Omental fat pad (tissue), 4 donors: ENCODE measurements around the gene FUOM. TPM values are rescaled to one million over a fixed set of nuclear protein-coding genes. Genes with fewer than 3 reads are reported as not detected.

Source experiments
- ATAC-seq: fragments of 150-250 bp; one replicate; pipeline ENCODE4 v1.9.1; 2016; ENCODE audit warnings: mild to moderate bottlenecking, moderate library complexity; ENCODE audit not compliant: low FRiP score
- DNase-seq: peaks from one replicate; pipeline ENCODE4 v3.0.0-alpha.2; 2019; ENCODE audit warnings: low spot score
- total RNA-seq, 4 donors: library from RNA; depleted of rRNA; stranded (reverse); fragments of >200 nt; gene quantifications; one replicate each; pipeline ENCODE4 v1.1.0, GENCODE V29; 2016
- TF ChIP-seq, protein P1 (sequence below), 3 donors: fragments of 450-650 bp; IDR thresholded peaks; one replicate each; pipeline ENCODE4 v1.5.1; 2016 to 2017; ENCODE audit warnings: antibody characterized with exemption in 3 of 3, mild to moderate bottlenecking in 3 of 3, moderate library complexity in 2 of 3

Gene FUOM
- total RNA-seq, 4 donors from 2014 or later, result 20.6 to 34.3 (median 24.1) TPM

DNA sequence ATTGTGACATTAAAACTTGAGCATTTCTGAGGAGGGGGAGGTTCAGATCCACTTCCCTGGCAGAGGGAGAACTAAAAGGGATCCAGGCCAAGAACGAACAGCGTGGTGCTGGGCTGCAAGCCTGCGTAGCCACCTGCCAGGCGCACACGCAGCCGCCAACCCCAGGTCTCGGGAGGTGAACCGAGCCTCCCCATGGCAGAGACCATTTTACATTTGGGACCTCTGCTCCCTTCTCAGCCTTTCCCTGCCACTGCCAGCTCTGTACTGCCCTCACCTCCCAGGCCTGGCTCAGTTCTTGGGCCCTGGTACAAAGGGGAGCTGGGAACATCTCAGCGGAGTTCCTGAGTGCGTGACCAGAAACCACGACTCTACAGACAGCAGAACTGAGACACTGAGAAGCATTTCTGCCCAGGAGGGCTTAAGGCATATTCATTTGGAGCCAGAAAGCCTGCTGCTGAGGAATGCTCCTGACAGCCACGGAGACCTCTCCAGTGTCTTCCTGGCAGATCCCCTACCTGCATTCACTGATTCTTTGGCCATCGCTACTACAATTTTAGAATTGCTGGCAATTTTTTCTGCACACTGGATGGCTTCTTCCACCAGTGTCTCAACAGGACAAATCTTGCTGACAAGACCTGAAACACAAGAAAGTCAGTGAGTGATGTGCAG, 7.8 kb upstream of the FUOM start:
- DNase-seq (no peak), ATAC-seq (no peak)
- TF ChIP-seq, protein P1, sequence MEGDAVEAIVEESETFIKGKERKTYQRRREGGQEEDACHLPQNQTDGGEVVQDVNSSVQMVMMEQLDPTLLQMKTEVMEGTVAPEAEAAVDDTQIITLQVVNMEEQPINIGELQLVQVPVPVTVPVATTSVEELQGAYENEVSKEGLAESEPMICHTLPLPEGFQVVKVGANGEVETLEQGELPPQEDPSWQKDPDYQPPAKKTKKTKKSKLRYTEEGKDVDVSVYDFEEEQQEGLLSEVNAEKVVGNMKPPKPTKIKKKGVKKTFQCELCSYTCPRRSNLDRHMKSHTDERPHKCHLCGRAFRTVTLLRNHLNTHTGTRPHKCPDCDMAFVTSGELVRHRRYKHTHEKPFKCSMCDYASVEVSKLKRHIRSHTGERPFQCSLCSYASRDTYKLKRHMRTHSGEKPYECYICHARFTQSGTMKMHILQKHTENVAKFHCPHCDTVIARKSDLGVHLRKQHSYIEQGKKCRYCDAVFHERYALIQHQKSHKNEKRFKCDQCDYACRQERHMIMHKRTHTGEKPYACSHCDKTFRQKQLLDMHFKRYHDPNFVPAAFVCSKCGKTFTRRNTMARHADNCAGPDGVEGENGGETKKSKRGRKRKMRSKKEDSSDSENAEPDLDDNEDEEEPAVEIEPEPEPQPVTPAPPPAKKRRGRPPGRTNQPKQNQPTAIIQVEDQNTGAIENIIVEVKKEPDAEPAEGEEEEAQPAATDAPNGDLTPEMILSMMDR (IDR thresholded peaks at IDR 0.05), result no peak

DNA sequence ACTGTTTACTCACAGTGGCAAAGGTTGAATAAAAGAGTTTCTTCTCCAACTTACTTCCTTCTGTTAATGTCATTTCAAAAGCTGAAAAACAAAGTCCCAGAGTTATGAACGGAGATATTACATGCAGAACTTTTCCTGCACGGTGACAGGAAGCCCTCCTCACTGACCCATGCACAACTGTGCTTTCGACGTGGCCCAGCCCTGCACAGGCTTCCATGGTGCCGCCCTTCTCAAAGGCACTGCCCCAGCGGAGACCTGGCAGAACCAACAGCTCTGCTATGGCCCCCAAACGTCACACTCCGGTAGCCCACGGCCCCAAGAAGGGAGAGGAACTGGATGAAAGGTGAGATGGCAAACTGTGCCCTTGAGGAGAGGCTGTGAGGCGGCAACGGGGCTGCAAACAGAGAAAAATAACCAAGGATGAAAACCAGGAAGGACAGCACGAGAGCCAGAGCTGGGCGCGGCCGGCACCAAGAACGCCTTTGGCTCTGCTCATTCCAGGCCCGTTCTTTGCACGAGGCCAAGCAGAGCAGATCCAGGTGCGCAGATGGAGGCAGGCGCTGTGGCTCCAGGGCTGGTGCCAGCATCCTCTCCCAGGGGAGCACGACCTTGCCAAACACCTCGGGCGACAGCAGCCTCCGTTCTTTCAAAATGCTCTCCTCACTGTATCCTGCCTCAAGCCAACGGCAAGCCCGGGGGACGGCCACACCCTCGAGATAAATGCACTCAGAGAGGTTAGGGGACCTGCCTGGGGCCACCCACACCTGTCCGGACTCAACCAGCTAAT, 7.0 kb upstream of the FUOM start:
- TF ChIP-seq, protein P1 (IDR thresholded peaks at IDR 0.05), result no peak
- no peak for DNase-seq
- no peak for ATAC-seq

DNA sequence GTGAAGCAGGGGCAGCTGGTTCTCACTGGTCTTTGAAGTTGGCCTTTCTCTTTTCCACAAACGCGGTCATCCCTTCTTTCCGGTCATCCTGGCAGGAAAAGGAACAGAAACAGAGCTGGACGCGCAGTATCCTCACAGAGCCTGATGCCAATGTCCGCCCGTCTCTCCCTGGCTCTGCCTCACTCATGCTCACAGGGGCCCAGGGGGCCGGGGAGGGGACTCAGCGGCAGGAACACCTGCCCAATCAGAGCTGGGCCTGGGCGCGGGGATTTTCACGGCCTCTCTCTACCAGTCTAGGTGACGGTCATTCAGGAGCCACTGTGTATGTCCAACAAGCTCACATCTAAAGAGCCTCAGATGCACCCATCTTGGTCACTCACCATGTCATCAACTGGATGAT, 5.0 kb upstream of the FUOM start:
- TF ChIP-seq, protein P1 (IDR thresholded peaks at IDR 0.05), result no peak
- DNase-seq (no peak), ATAC-seq (no peak)

DNA sequence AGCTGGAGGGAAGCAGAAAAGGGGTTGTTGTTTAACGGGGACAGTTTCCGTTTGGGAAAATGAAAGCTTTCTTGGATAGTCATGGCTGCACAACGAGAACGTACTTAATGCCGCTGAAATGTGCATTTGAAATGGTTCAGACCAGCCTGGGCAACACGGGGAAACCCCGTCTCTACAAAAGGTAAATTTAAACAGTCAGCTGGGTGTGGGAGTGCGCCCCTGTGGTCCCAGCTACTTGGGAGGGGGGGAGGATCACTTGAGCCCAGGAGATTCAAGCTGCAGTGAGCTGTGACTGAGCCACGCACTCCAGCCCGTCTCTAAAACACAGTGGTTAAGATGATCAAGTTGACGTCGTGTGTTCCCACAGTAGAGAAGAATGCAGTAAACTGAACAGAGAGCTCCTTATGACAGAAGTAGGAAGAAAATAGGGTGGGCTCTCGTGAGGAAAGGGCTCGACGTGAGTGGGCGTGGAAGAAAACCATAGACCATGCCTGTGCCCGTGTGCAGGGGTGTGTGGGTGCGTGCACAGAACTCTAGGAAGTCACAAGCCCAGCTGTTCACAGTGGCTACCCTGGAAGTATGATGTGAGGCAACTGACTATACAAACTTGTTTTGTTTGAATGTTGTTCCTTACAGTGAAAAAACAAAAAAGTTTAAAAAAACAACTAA, 4.1 kb upstream of the FUOM start:
- DNase-seq (no peak), ATAC-seq (no peak)
- TF ChIP-seq, protein P1 (IDR thresholded peaks at IDR 0.05), result no peak

DNA sequence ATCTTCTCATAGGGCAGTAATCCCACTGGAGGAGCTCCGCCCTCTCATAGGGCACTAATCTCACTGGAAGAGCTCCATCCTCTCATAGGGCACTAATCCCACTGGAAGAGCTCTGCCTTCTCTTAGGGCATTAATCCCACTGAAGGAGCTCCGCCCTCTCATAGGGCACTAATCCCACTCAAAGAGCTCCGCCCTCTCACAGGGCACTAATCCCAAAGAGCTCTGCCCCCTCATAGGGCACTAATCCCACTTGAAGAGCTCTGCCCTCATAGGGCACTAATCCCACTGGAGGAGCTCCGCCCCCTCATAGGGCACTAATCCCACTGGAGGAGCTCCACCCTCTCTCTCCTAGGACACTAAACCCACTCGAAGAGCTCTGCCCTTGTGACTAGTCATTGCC, 3.4 kb upstream of the FUOM start:
- TF ChIP-seq, protein P1 (IDR thresholded peaks at IDR 0.05), result no peak
- ATAC-seq, result no peak
- no peak for DNase-seq

DNA sequence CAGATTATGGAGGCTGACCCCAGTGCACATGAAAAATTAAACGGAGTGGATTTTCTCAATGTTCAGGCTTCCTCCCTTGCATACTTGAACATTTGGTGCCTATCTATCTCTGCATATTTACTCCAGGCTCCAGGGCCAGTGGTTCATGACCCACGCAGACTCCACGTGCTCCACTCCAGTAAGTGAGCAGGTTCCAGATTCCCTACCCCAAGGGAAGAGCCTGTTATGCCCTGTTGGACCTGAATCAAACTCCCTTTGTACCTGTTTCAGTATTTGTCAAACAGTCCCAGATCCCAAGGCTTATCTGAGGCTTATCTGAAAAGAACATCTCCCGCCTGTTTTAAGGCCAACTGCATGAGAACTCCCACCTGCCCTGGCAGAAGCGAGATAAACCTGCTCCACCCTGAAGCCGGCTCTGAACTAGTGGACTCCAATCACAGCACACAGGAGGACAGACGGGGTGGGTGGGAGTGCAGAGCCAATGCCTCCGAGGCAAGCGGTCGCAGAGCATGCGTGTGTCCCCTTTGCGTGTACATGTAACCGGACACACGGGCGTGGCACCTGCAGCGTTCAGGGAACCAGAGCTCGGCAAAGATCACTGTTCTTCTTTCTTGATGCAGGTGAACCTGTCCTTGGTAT, 2.3 kb upstream of the FUOM start:
- ATAC-seq (no peak), DNase-seq (no peak)
- TF ChIP-seq, protein P1 (IDR thresholded peaks at IDR 0.05), result no peak
